ENCODE measurements around the gene GOLGA6L7. TPM values are rescaled to one million over a fixed set of nuclear protein-coding genes. Genes with fewer than 3 reads are reported as not detected.
"Not testable (repeated sequence)": the region's sequence is repeated elsewhere in the genome, so short reads cannot be mapped to it uniquely, and the experiment has no call there.

GOLGA6L7 gene
- total and polyA plus RNA-seq, 2 donors (not counting 3 experiments of a cell fraction or from before 2014, with no cell fraction given) = not detected

- H3K9me1 ChIP-seq (replicated peaks; ENCODE audit: control insufficient read depth, extremely low read depth, insufficient read depth, low read length); DNase-seq (ENCODE audit: low read depth, low spot score); H3K9me3 ChIP-seq (replicated peaks; ENCODE audit: control insufficient read depth, insufficient read depth, low read length); H3K36me3 ChIP-seq (ENCODE audit: control insufficient read depth in 2 of 2, extremely low read depth in 1 of 2, insufficient read depth in 2 of 2, low read length in 2 of 2); intact Hi-C loops (cut with micrococcal nuclease); H3K4me1 ChIP-seq (ENCODE audit: control insufficient read depth, extremely low read depth, insufficient read depth, low read length); CTCF ChIA-PET; dilution Hi-C loops (cut with MboI; ENCODE audit: extremely low pct_ligation_motif_present, low sequenced_read_pairs); H3K27me3 ChIP-seq (ENCODE audit: control insufficient read depth in 2 of 2, insufficient read depth in 2 of 2, low read length in 2 of 2); H4K20me1 ChIP-seq (replicated peaks; ENCODE audit: control insufficient read depth, extremely low read depth, insufficient read depth, low read length); H3K79me2 ChIP-seq (ENCODE audit: control insufficient read depth, insufficient read depth, low read length); POLR2A ChIA-PET; H3K4me3 ChIP-seq (replicated peaks in 1 of 3; ENCODE audit: insufficient read depth in 1 of 3, low read depth in 1 of 3, low read length in 3 of 3); H2AFZ ChIP-seq (ENCODE audit: low read depth, low read length); H3K9ac ChIP-seq (replicated peaks; ENCODE audit: extremely low read depth, insufficient read depth, low read length); H3K4me2 ChIP-seq (ENCODE audit: insufficient read depth, low read length); FAIRE-seq; BruUV-seq (replicated peaks); H3K27ac ChIP-seq (ENCODE audit: insufficient read depth, low read depth, low read length): not testable (repeated sequence)
Measured at GRCh38 chr15:28844147-28844546, 4.3 kb downstream of the GOLGA6L7 start.

GRCh38 chr15:28843520-28843919 is 4.9 kb downstream of the GOLGA6L7 start:
- intact Hi-C loops (cut with micrococcal nuclease); H3K4me2 ChIP-seq (ENCODE audit: insufficient read depth, low read length); FAIRE-seq; H3K4me1 ChIP-seq (ENCODE audit: control insufficient read depth, extremely low read depth, insufficient read depth, low read length); H3K36me3 ChIP-seq (ENCODE audit: control insufficient read depth in 2 of 2, extremely low read depth in 1 of 2, insufficient read depth in 2 of 2, low read length in 2 of 2); dilution Hi-C loops (cut with MboI; ENCODE audit: extremely low pct_ligation_motif_present, low sequenced_read_pairs); H3K9me3 ChIP-seq (replicated peaks; ENCODE audit: control insufficient read depth, insufficient read depth, low read length); POLR2A ChIA-PET; H3K79me2 ChIP-seq (ENCODE audit: control insufficient read depth, insufficient read depth, low read length); H4K20me1 ChIP-seq (replicated peaks; ENCODE audit: control insufficient read depth, extremely low read depth, insufficient read depth, low read length); H3K4me3 ChIP-seq (replicated peaks in 1 of 3; ENCODE audit: insufficient read depth in 1 of 3, low read depth in 1 of 3, low read length in 3 of 3); H3K27me3 ChIP-seq (ENCODE audit: control insufficient read depth in 2 of 2, insufficient read depth in 2 of 2, low read length in 2 of 2); BruUV-seq (replicated peaks); H3K27ac ChIP-seq (ENCODE audit: insufficient read depth, low read depth, low read length); H3K9me1 ChIP-seq (replicated peaks; ENCODE audit: control insufficient read depth, extremely low read depth, insufficient read depth, low read length); H3K9ac ChIP-seq (replicated peaks; ENCODE audit: extremely low read depth, insufficient read depth, low read length); DNase-seq (ENCODE audit: low read depth, low spot score); H2AFZ ChIP-seq (ENCODE audit: low read depth, low read length); CTCF ChIA-PET: not testable (repeated sequence)

- H3K9ac ChIP-seq (replicated peaks; ENCODE audit: extremely low read depth, insufficient read depth, low read length); H3K79me2 ChIP-seq (ENCODE audit: control insufficient read depth, insufficient read depth, low read length); intact Hi-C loops (cut with micrococcal nuclease); BruUV-seq (replicated peaks); H4K20me1 ChIP-seq (replicated peaks; ENCODE audit: control insufficient read depth, extremely low read depth, insufficient read depth, low read length); H3K27me3 ChIP-seq (ENCODE audit: control insufficient read depth in 2 of 2, insufficient read depth in 2 of 2, low read length in 2 of 2); POLR2A ChIA-PET; dilution Hi-C loops (cut with MboI; ENCODE audit: extremely low pct_ligation_motif_present, low sequenced_read_pairs); CTCF ChIA-PET; H3K4me1 ChIP-seq (ENCODE audit: control insufficient read depth, extremely low read depth, insufficient read depth, low read length); DNase-seq (ENCODE audit: low read depth, low spot score); H3K36me3 ChIP-seq (ENCODE audit: control insufficient read depth in 2 of 2, extremely low read depth in 1 of 2, insufficient read depth in 2 of 2, low read length in 2 of 2); FAIRE-seq; H3K9me1 ChIP-seq (replicated peaks; ENCODE audit: control insufficient read depth, extremely low read depth, insufficient read depth, low read length); H2AFZ ChIP-seq (ENCODE audit: low read depth, low read length); H3K4me3 ChIP-seq (replicated peaks in 1 of 3; ENCODE audit: insufficient read depth in 1 of 3, low read depth in 1 of 3, low read length in 3 of 3); H3K9me3 ChIP-seq (replicated peaks; ENCODE audit: control insufficient read depth, insufficient read depth, low read length); H3K4me2 ChIP-seq (ENCODE audit: insufficient read depth, low read length); H3K27ac ChIP-seq (ENCODE audit: insufficient read depth, low read depth, low read length): not testable (repeated sequence)
Measured at GRCh38 chr15:28842210-28842609, 6.2 kb downstream of the GOLGA6L7 start.

GRCh38 chr15:28840285-28840684 is 8.2 kb downstream of the GOLGA6L7 start:
- H3K4me1 ChIP-seq (ENCODE audit: control insufficient read depth, extremely low read depth, insufficient read depth, low read length) = not testable (repeated sequence)

More at GRCh38 chr15:28840285-28840684, 8.2 kb downstream of the GOLGA6L7 start:
- H3K27me3 ChIP-seq (ENCODE audit: control insufficient read depth in 2 of 2, insufficient read depth in 2 of 2, low read length in 2 of 2); H3K36me3 ChIP-seq (ENCODE audit: control insufficient read depth in 2 of 2, extremely low read depth in 1 of 2, insufficient read depth in 2 of 2, low read length in 2 of 2); CTCF ChIA-PET; DNase-seq (ENCODE audit: low read depth, low spot score); dilution Hi-C loops (cut with MboI; ENCODE audit: extremely low pct_ligation_motif_present, low sequenced_read_pairs); H4K20me1 ChIP-seq (replicated peaks; ENCODE audit: control insufficient read depth, extremely low read depth, insufficient read depth, low read length); POLR2A ChIA-PET; H3K9ac ChIP-seq (replicated peaks; ENCODE audit: extremely low read depth, insufficient read depth, low read length); H3K4me3 ChIP-seq (replicated peaks in 1 of 3; ENCODE audit: insufficient read depth in 1 of 3, low read depth in 1 of 3, low read length in 3 of 3); H2AFZ ChIP-seq (ENCODE audit: low read depth, low read length); H3K79me2 ChIP-seq (ENCODE audit: control insufficient read depth, insufficient read depth, low read length); H3K27ac ChIP-seq (ENCODE audit: insufficient read depth, low read depth, low read length); H3K9me1 ChIP-seq (replicated peaks; ENCODE audit: control insufficient read depth, extremely low read depth, insufficient read depth, low read length); intact Hi-C loops (cut with micrococcal nuclease); H3K9me3 ChIP-seq (replicated peaks; ENCODE audit: control insufficient read depth, insufficient read depth, low read length); FAIRE-seq; H3K4me2 ChIP-seq (ENCODE audit: insufficient read depth, low read length); BruUV-seq (replicated peaks): not testable (repeated sequence)
